Stimulated activated naive B cell treated with anti-CD40 and anti-IgM and Interleukin-4, amounts not matched to agents 10 μg/mL and 1 μg/mL and 100 μg/mL, for 72 hours (primary cell): ENCODE measurements around the gene MAP1LC3A.
A peak's percentile ranks its signal among the peaks of the same experiment; 100 is the strongest.
"Not testable (repeated sequence)": the region's sequence is repeated elsewhere in the genome, so short reads cannot be mapped to it uniquely, and the experiment has no call there.

Source experiments
- ATAC-seq, 2 donors: fragments of 150-1000 bp; cut with Tn5 transposase; replicated peaks; 2 replicates each; pipeline ENCODE4 v1.10.0; 2021; ENCODE audit warnings: moderate library complexity in 1 of 2
- DNase-seq: peaks from one replicate; pipeline ENCODE4 v3.0.0; 2021
- H3K27ac Mint-ChIP-seq: one replicate; pipeline ENCODE4 v1.8.0; 2022; ENCODE audit warnings: mild to moderate bottlenecking, mixed read lengths
- H3K27me3 Mint-ChIP-seq, 2 donors: one replicate each; pipeline ENCODE4 v1.8.0; 2022; ENCODE audit warnings: mixed read lengths in 2 of 2
- H3K36me3 Mint-ChIP-seq, 2 donors: one replicate each; pipeline ENCODE4 v1.8.0; 2022; ENCODE audit warnings: mixed read lengths in 2 of 2, mild to moderate bottlenecking in 1 of 2
- H3K4me1 Mint-ChIP-seq, 2 donors: one replicate each; pipeline ENCODE4 v1.8.0; 2022; ENCODE audit warnings: mixed read lengths in 2 of 2, mild to moderate bottlenecking in 1 of 2
- H3K4me3 Mint-ChIP-seq, 2 donors: one replicate each; pipeline ENCODE4 v1.8.0; 2022; ENCODE audit warnings: mild to moderate bottlenecking in 2 of 2, mixed read lengths in 2 of 2, moderate library complexity in 1 of 2
- H3K9me3 Mint-ChIP-seq, 2 donors: one replicate each; pipeline ENCODE4 v1.8.0; 2022; ENCODE audit warnings: mixed read lengths in 2 of 2, mild to moderate bottlenecking in 1 of 2

The MAP1LC3A gene

GRCh38 chr20:34558320-34559218, at the start of gene MAP1LC3A:
MAP1LC3A (plus strand) TSS chr20:34558718; CDS start chr20:34558869, 151 bp downstream.
- peaks cover 7 to 9% of the 10 kb centered on the region in 2 donors for H3K4me1 Mint-ChIP-seq
- peak within 1 kb of the TSS; percentile 94 for H3K27ac Mint-ChIP-seq
- peak within 1 kb of the TSS; percentile 90 to 91 for H3K4me3 Mint-ChIP-seq
- H3K9me3 Mint-ChIP-seq = no peaks in the 10 kb centered on the region
- H3K27me3 Mint-ChIP-seq = no peaks in the 10 kb centered on the region
- peaks cover 0 to 6% of the 10 kb centered on the region in 2 donors for H3K36me3 Mint-ChIP-seq
- DNase-seq (peak; percentile 75), ATAC-seq (peak; percentile 83 to 86)

GRCh38 chr20:34510575-34510974, 47.9 kb upstream of the MAP1LC3A start:
- DNase-seq = no peak
- Mint-ChIP-seq H3K27me3 (no peaks in the 10 kb centered on the region), H3K9me3 (no peaks in the 10 kb centered on the region), H3K4me1 (peaks cover 15 to 21% of the 10 kb centered on the region in 2 donors), H3K4me3 (no peak overlapping the region), H3K27ac (no peak overlapping the region), H3K36me3 (peaks cover 21 to 30% of the 10 kb centered on the region in 2 donors)
- ATAC-seq = no peak

- DNase-seq (no peak), ATAC-seq (no peak)
- Mint-ChIP-seq H3K27ac (no peak overlapping the region), H3K27me3 (no peaks in the 10 kb centered on the region), H3K9me3 (no peaks in the 10 kb centered on the region), H3K4me3 (no peak overlapping the region), H3K36me3 (peaks cover 20 to 29% of the 10 kb centered on the region in 2 donors), H3K4me1 (peaks cover 15 to 22% of the 10 kb centered on the region in 2 donors)
Observed at GRCh38 chr20:34511891-34512265, 46.6 kb upstream of the MAP1LC3A start.

GRCh38 chr20:34512266-34512954, 46.1 kb upstream of the MAP1LC3A start:
- no peak overlapping the region for H3K4me3 Mint-ChIP-seq
- H3K36me3 Mint-ChIP-seq = peaks cover 20 to 29% of the 10 kb centered on the region in 2 donors
- DNase-seq (no peak), ATAC-seq (no peak)
- no peak overlapping the region for H3K27ac Mint-ChIP-seq
- H3K27me3 Mint-ChIP-seq = no peaks in the 10 kb centered on the region
- no peaks in the 10 kb centered on the region for H3K9me3 Mint-ChIP-seq
- peaks cover 15 to 22% of the 10 kb centered on the region in 2 donors for H3K4me1 Mint-ChIP-seq

- H3K4me3 Mint-ChIP-seq = no peak overlapping the region
- DNase-seq (no peak), ATAC-seq (no peak)
- no peak overlapping the region for H3K27ac Mint-ChIP-seq
- H3K27me3 Mint-ChIP-seq = no peaks in the 10 kb centered on the region
- peaks cover 18 to 27% of the 10 kb centered on the region in 2 donors for H3K4me1 Mint-ChIP-seq
- no peaks in the 10 kb centered on the region for H3K9me3 Mint-ChIP-seq
- peaks cover 17 to 23% of the 10 kb centered on the region in 2 donors for H3K36me3 Mint-ChIP-seq
Observed at GRCh38 chr20:34512955-34513419, 45.5 kb upstream of the MAP1LC3A start.

- Mint-ChIP-seq H3K4me3 (peak overlapping the region in 1 of 2 donors; percentile 14), H3K36me3 (peaks cover 16 to 22% of the 10 kb centered on the region in 2 donors), H3K4me1 (peaks cover 24 to 37% of the 10 kb centered on the region in 2 donors)
- H3K9me3 Mint-ChIP-seq, ATAC-seq, H3K27ac Mint-ChIP-seq, H3K27me3 Mint-ChIP-seq, DNase-seq: not testable (repeated sequence)
Observed at GRCh38 chr20:34514034-34514433, 44.5 kb upstream of the MAP1LC3A start.

GRCh38 chr20:34514897-34515483, 43.5 kb upstream of the MAP1LC3A start:
- Mint-ChIP-seq H3K27ac (peak overlapping the region; percentile 99), H3K4me3 (peak overlapping the region; percentile 95 to 99), H3K4me1 (peaks cover 24 to 37% of the 10 kb centered on the region in 2 donors), H3K27me3 (no peaks in the 10 kb centered on the region), H3K36me3 (peaks cover 14 to 21% of the 10 kb centered on the region in 2 donors), H3K9me3 (no peaks in the 10 kb centered on the region)
- ATAC-seq = peak; percentile 10 to 21
- no peak for DNase-seq

GRCh38 chr20:34515484-34516246, 42.9 kb upstream of the MAP1LC3A start:
- Mint-ChIP-seq H3K4me3 (peak overlapping the region; percentile 95 to 99), H3K36me3 (peaks cover 14 to 17% of the 10 kb centered on the region in 2 donors), H3K9me3 (no peaks in the 10 kb centered on the region), H3K4me1 (peaks cover 24 to 42% of the 10 kb centered on the region in 2 donors), H3K27me3 (no peaks in the 10 kb centered on the region), H3K27ac (peak overlapping the region; percentile 99)
- ATAC-seq (peak; percentile 72 to 76), DNase-seq (peak; percentile 66)

- ATAC-seq (peak; percentile 87 to 91), DNase-seq (peak; percentile 90)
- H3K4me3 Mint-ChIP-seq = peak within 1 kb of the TSS; percentile 95 to 99
- H3K4me1 Mint-ChIP-seq = peaks cover 26 to 50% of the 10 kb centered on the region in 2 donors
- H3K27me3 Mint-ChIP-seq = no peaks in the 10 kb centered on the region
- H3K9me3 Mint-ChIP-seq = no peaks in the 10 kb centered on the region
- peak within 1 kb of the TSS; percentile 99 for H3K27ac Mint-ChIP-seq
- peaks cover 13% of the 10 kb centered on the region in 2 donors for H3K36me3 Mint-ChIP-seq
Observed at GRCh38 chr20:34516247-34517113, 42.0 kb upstream of the MAP1LC3A start, which contains the start of gene DYNLRB1. DYNLRB1 (plus strand) TSS chr20:34516422; CDS start chr20:34516459, 37 bp downstream.

GRCh38 chr20:34517114-34517505, 41.4 kb upstream of the MAP1LC3A start:
- DNase-seq = no peak
- no peaks in the 10 kb centered on the region for H3K27me3 Mint-ChIP-seq
- H3K4me3 Mint-ChIP-seq = peak overlapping the region; percentile 95 to 99
- no peaks in the 10 kb centered on the region for H3K9me3 Mint-ChIP-seq
- H3K27ac Mint-ChIP-seq = peak overlapping the region; percentile 99
- peaks cover 15 to 16% of the 10 kb centered on the region in 2 donors for H3K36me3 Mint-ChIP-seq
- no peak for ATAC-seq
- peaks cover 30 to 55% of the 10 kb centered on the region in 2 donors for H3K4me1 Mint-ChIP-seq

- not testable (repeated sequence) for H3K27me3 Mint-ChIP-seq, H3K27ac Mint-ChIP-seq, ATAC-seq, H3K9me3 Mint-ChIP-seq, H3K4me3 Mint-ChIP-seq, DNase-seq
- Mint-ChIP-seq H3K4me1 (peaks cover 31 to 69% of the 10 kb centered on the region in 2 donors), H3K36me3 (peaks cover 11 to 20% of the 10 kb centered on the region in 2 donors)
Observed at GRCh38 chr20:34518863-34519262, 39.7 kb upstream of the MAP1LC3A start.

- not testable (repeated sequence) for H3K4me3 Mint-ChIP-seq, DNase-seq, H3K9me3 Mint-ChIP-seq, H3K27ac Mint-ChIP-seq, ATAC-seq, H3K27me3 Mint-ChIP-seq
- Mint-ChIP-seq H3K4me1 (peaks cover 25 to 59% of the 10 kb centered on the region in 2 donors), H3K36me3 (peaks cover 11 to 19% of the 10 kb centered on the region in 2 donors)
Observed at GRCh38 chr20:34519841-34520240, 38.7 kb upstream of the MAP1LC3A start.
